NCI-H82 treated with DMSO at 0.1 percent for 48 hours (cell line): Measurements from ENCODE around the gene VPS4A.
A peak's percentile ranks its signal among the peaks of the same experiment; 100 is the strongest.
"Not testable (repeated sequence)": the region's sequence is repeated elsewhere in the genome, so short reads cannot be mapped to it uniquely, and the experiment has no call there.

Experiments used
- DNase-seq: peaks from one replicate; lab custom pipeline; 2025; ENCODE audit not compliant: unreplicated experiment; lab: John Stamatoyannopoulos, UW

VPS4A gene

GRCh38 chr16:69326172-69326873 is 15.2 kb downstream of the VPS4A start:
- no peak for DNase-seq

- DNase-seq, result no peak
These were observed 16.6 kb downstream of the VPS4A start for GRCh38 chr16:69327585-69328310.

GRCh38 chr16:69328854-69329316 is 17.7 kb downstream of the VPS4A start:
- no peak for DNase-seq

DNA sequence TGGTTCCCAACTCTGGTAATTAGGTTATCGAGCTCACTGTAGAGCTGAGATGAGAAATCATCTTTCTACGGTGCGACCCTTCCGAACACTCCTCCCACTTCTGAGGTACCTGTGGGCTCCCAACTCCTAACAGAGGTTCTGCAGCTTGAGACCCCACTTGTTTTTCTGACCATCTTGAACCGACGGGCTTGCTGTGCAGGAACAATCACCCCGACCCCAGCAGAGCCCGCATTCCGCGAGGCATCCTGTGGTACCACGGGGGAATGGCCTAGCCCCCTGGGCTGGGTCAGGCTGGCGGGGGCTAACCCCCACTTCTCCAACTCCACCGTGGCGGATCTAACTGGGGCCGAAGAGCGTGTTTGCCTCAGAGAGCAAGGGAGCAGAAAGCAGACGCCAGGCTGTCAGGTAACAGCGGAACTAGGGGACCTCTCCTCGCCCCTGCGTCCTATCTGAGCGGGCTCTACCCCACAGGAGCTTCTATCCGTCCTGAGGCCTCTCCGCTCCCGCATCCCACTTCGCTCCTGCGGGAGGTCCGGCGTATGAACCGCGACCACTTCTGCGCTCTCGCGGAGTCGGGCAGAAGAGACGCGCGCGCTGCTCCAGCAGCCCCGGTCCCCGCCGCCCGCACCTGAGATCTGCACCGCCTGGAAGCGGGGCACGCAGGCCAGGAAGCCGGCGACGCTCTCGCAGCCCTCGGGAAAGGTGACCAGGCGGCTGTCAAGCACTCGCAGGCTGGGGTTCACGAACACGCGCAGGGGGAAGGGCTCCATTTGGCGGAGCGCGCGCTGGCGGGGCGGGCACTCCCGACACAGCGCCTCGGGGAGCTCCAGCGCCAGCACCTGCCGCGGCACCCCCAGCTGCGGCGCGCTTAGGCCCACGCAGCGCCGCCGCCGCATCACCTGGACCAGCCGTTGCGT is 18.5 kb downstream of the VPS4A start:
- DNase-seq, result no peak

DNA sequence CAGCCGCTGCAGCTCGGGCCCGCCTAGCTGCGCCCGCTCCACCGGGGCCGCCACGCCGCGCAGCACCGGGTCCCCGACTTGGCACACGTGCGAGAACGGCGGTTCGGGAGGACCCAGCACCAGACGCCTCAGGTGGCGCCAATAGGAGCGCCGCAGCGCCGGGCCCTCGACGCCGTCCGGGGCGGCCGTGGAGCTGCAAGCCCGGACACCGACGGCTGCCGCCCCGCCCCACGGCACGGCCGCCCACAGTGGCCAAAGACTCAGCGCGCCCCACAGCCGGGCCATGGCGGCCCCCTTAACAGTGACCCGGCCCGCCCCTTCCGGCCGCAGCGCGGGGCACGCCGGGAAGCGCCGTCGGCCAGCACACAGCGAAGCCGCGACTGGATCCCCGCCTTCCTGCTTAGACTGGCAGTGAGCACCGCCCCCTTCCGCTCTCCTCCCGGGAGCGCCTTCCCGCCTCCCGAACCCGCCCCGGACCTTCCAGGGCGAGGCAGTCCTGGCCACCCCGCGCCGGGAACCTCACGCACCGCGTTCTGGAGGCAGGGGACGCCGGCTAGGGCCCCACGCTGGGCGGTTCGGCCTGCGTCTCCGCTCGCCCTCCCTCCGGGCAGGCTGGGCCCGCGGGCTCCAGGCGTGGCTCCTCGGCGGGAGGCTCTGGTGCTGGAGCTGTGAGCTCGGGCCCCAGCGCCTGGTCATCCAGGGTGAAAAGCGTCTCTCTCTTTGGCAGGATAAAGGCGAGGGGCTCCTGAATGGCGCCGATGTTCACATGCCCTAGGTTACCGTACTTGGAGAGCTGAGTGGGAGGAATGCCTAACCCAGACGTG is 19.3 kb downstream of the VPS4A start, which contains the start of gene PDF:
PDF (minus strand) TSS at position 303 of the 824 bp plus-strand sequence; CDS start at position 285, 18 bp downstream.
- DNase-seq, result peak; percentile 73

DNA sequence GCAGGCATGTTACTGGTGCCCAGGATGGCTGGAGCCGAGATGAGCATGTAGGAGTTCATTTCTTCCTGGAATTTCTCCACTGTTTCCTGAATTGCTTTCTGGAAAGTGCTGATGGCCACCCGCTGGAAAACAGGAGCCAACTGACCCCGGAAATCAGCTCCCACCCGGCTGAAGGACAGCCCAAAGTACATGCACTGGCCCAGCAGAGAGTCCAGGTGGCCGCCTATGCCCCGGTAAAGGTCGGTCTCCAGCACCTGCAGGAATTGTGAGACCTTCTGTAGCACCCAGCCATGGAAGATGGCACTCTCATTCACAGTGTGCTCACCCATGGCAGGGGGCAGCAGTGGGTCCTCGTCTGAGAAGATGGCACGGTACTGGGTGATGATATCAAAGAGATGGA is 23.5 kb downstream of the VPS4A start:
- DNase-seq, result no peak

- DNase-seq, result no peak
These were observed 27.6 kb downstream of the VPS4A start for GRCh38 chr16:69338557-69339288.

GRCh38 chr16:69339289-69340094 is 28.3 kb downstream of the VPS4A start, which contains the start of the genes COG8 and NIP7:
TSS of gene COG8 (minus strand) at chr16:69339564. CDS start at chr16:69339552, 12 bp downstream.
TSS of gene NIP7 (plus strand) at chr16:69339772. CDS start at chr16:69339830, 58 bp downstream.
- DNase-seq, result peak; percentile 96

DNA sequence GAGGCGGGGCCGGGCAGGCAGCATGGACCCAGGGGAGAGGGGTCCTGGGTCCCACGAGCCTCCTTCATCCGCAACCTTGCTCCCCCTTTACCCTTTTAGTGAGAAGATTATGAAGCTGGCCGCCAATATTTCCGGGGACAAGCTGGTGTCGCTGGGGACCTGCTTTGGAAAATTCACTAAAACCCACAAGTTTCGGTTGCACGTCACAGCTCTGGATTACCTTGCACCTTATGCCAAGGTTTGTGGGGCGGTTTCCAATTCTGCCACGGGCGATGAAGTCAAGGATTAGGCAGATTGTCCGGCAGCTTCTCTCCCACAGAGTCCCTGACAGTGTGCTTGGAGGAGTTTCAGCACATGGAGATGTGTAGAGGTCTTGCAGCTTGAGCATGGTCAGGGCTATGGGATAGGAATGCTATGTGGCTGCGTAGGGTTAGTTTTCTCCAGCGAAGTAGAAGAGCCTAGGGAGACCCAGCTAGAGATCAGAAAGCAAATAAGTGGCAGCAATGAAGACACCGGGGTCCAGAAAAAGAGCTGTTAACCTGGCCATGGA is 29.0 kb downstream of the VPS4A start:
- DNase-seq, result no peak

DNA sequence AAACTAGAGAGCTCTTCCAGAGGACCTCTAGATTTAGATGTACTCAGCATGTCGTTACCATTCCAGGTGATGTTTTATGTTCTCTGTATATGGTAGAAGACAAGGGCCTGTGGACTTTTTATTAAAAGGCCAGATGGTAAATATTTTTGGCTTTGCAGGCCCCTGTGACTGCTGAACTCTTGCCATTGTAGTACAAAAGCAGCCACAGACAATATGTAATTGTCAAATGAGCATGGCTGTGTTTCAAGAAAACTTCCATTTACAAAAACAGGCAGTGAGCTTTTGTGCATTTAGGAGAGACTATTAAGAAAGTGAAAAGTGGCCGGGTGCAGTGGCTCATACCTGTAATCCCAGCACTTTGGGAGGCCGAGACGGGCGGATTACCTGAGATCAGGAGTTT is 33.0 kb downstream of the VPS4A start:
- no peak for DNase-seq

DNA sequence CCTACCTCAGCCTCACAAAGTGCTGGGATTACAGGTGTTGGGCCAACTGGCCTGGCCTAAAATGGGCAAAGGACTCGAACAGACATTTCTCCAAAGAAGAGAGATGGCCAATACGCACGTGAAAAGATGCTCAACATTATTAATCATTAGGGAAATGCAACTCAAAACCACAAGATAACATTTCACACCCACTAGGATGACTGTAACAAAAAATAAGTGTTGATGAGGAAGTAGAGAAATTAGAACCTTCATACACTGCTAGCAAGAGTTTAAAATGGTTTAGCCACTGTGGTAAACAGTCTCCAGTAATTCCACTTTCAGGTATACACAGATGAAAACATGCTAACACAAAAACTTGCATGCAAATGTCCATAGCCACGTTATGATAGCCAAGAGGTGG is 34.8 kb downstream of the VPS4A start:
- no peak for DNase-seq

DNA sequence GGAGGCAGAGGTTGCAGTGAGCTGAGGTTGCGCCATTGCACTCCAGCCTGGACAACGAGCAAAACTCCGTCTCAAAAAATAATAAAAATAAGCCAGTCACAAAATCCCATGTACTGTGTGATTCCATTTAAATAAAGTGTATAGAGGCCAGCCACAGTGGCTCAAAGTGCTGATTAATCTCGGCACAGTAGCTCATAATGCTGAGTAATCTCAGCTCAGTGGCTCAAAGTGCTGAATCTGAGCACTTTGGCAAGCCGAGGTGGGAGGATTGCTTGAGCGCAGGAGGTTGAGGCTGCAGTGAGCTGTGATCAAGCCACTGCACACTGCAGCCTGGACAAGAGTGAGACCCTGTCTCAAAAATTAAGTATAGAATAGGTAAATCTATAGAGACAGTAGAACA is 35.5 kb downstream of the VPS4A start:
- DNase-seq, result no peak

DNA sequence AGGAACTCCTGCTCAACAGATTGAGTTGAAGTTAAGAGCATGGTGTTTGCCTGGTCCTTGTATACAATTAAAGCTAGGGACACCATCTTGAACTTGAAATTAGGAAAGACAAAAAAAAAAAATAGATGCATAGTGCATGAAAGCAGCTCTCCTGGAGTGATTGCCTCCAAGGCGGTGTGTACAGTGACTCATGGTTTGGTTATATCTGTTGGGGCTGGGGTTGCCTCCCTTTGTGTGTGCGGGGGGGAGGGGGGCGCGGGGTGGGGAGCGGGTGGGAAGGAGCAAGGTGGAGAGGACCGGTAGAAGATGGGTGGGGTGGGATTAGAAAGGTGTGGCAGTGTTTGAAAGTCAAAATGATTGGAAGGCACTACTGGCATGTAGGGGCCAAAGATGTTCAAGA is 37.1 kb downstream of the VPS4A start:
- DNase-seq, result no peak

- DNase-seq, result no peak
These were observed 38.4 kb downstream of the VPS4A start for GRCh38 chr16:69349536-69349935.

DNA sequence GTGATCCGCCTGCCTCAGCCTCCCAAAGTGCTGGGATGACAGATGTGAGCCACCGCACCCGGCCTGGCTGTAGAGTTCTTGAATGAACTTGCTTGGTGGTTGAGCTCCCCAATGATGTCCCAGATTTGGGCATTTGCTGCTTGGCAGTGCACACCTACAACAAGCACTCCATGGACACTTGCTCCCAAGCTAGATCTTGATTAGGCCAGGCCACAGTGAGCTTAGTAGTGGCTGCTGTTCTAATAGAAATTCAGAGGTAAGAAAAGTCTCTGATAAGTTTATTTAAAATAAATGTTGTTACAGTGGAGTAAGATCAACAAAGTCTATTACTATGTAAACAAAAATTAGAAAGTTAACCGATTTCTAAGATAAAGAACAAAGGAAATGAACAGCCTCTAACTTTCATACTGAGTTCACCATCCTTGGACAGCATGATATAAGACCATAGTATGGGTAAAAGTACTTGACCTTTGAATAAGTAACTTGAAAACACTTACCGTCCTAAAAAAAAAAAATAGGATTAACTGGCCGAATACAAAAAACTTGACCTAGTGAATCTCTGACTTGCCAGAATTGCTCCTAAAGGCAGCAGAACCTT is 39.5 kb downstream of the VPS4A start:
- DNase-seq, result no peak

- no peak for DNase-seq
These were observed 40.3 kb downstream of the VPS4A start, which contains the start of gene TMED6 for GRCh38 chr16:69351309-69352027. TSS of gene TMED6 (minus strand) at chr16:69351786. CDS start at chr16:69351753, 33 bp downstream.

- not testable (repeated sequence) for DNase-seq
These were observed 48.9 kb downstream of the VPS4A start for GRCh38 chr16:69360070-69360469.
